GM21529 (cell line): Measurements from ENCODE around the gene AFF4.
A peak's percentile ranks its signal among the peaks of the same experiment; 100 is the strongest.
"Not testable (repeated sequence)": the region's sequence is repeated elsewhere in the genome, so short reads cannot be mapped to it uniquely, and the experiment has no call there.

Experiments
- ATAC-seq: cut with Tn5 transposase; IDR thresholded peaks from one replicate; pipeline ENCODE4 v1.9.1; 2021; ENCODE audit not compliant: unreplicated experiment

The AFF4 gene

GRCh38 chr5:132963171-132964104 is at the start of gene AFF4:
Gene AFF4, minus strand, starts transcription at chr5:132963634. Its CDS starts 26,445 bp downstream, at chr5:132937189.
- ATAC-seq, result peak; percentile 95

GRCh38 chr5:133008455-133008854 is 45.0 kb upstream of the AFF4 start:
- not testable (repeated sequence) for ATAC-seq

- no peak for ATAC-seq
Measured at GRCh38 chr5:133006653-133007052, 43.2 kb upstream of the AFF4 start.

GRCh38 chr5:132999246-132999645 is 35.8 kb upstream of the AFF4 start:
- no peak for ATAC-seq

GRCh38 chr5:132998556-132998955 is 35.1 kb upstream of the AFF4 start:
- ATAC-seq, result no peak

GRCh38 chr5:132996307-132996706 is 32.9 kb upstream of the AFF4 start:
- ATAC-seq, result no peak

GRCh38 chr5:132987531-132988408 is 24.3 kb upstream of the AFF4 start:
- ATAC-seq, result no peak

GRCh38 chr5:132982971-132983370 is 19.5 kb upstream of the AFF4 start:
- ATAC-seq, result not testable (repeated sequence)

GRCh38 chr5:132981288-132981687 is 17.9 kb upstream of the AFF4 start:
- ATAC-seq, result no peak

GRCh38 chr5:132979976-132980375 is 16.5 kb upstream of the AFF4 start:
- no peak for ATAC-seq

- ATAC-seq, result no peak
Measured at GRCh38 chr5:132979367-132979940, 16.0 kb upstream of the AFF4 start.

GRCh38 chr5:132976852-132977251 is 13.4 kb upstream of the AFF4 start:
- no peak for ATAC-seq

GRCh38 chr5:132972436-132972828 is 9.0 kb upstream of the AFF4 start:
- not testable (repeated sequence) for ATAC-seq

- ATAC-seq, result no peak
Measured at GRCh38 chr5:132971483-132972435, 8.3 kb upstream of the AFF4 start.

GRCh38 chr5:132965120-132965519 is 1.7 kb upstream of the AFF4 start:
- no peak for ATAC-seq

GRCh38 chr5:132962429-132963021 is 909 bp downstream of the AFF4 start:
- ATAC-seq, result no peak

- no peak for ATAC-seq
Measured at GRCh38 chr5:132961887-132962286, 1.5 kb downstream of the AFF4 start.

GRCh38 chr5:132961123-132961815 is 2.2 kb downstream of the AFF4 start:
- not testable (repeated sequence) for ATAC-seq

GRCh38 chr5:132956166-132956799 is 7.2 kb downstream of the AFF4 start:
- not testable (repeated sequence) for ATAC-seq
